ENCODE measurements around the gene ACYP1.
A peak's percentile ranks its signal among the peaks of the same experiment; 100 is the strongest.

Gene ACYP1

GRCh38 chr14:75040959-75041358, 22.9 kb downstream of the ACYP1 start:
- Histone ChIP-seq H3K36me3 (ENCODE audit: control insufficient read depth in 1 of 2, insufficient read depth in 2 of 2, low read length in 2 of 2) (peaks cover 10 to 18% of the 10 kb centered on the region in 2 donors), H3K4me1 (ENCODE audit: control insufficient read depth in 1 of 2, insufficient read depth in 2 of 2, low read length in 2 of 2) (peaks cover 0 to 5% of the 10 kb centered on the region in 2 donors), H3K9me3 (ENCODE audit: control insufficient read depth in 1 of 2, low read length in 2 of 2) (no peaks in the 10 kb centered on the region), H3K27ac (ENCODE audit: low read length) (no peak overlapping the region), H3K27me3 (ENCODE audit: low read depth, low read length) (no peaks in the 10 kb centered on the region), H3K4me3 (ENCODE audit: low read depth in 1 of 2, low read length in 2 of 2) (no peak overlapping the region)

- peaks cover 0 to 5% of the 10 kb centered on the region in 2 donors for H3K4me1 ChIP-seq (ENCODE audit: control insufficient read depth in 1 of 2, insufficient read depth in 2 of 2, low read length in 2 of 2)
- H3K27me3 ChIP-seq (ENCODE audit: low read depth, low read length): no peaks in the 10 kb centered on the region
- H3K9me3 ChIP-seq (ENCODE audit: control insufficient read depth in 1 of 2, low read length in 2 of 2): no peaks in the 10 kb centered on the region
- no peak overlapping the region for H3K4me3 ChIP-seq (ENCODE audit: low read depth in 1 of 2, low read length in 2 of 2)
- peaks cover 10 to 18% of the 10 kb centered on the region in 2 donors for H3K36me3 ChIP-seq (ENCODE audit: control insufficient read depth in 1 of 2, insufficient read depth in 2 of 2, low read length in 2 of 2)
- no peak overlapping the region for H3K27ac ChIP-seq (ENCODE audit: low read length)
Observed at GRCh38 chr14:75040507-75040906, 23.3 kb downstream of the ACYP1 start.

GRCh38 chr14:75032939-75033338, 30.9 kb downstream of the ACYP1 start:
- Histone ChIP-seq H3K4me3 (ENCODE audit: low read depth in 1 of 2, low read length in 2 of 2) (no peak overlapping the region), H3K27ac (ENCODE audit: low read length) (no peak overlapping the region), H3K4me1 (ENCODE audit: control insufficient read depth in 1 of 2, insufficient read depth in 2 of 2, low read length in 2 of 2) (no peaks in the 10 kb centered on the region), H3K36me3 (ENCODE audit: control insufficient read depth in 1 of 2, insufficient read depth in 2 of 2, low read length in 2 of 2) (peaks cover 42 to 43% of the 10 kb centered on the region in 2 donors), H3K27me3 (ENCODE audit: low read depth, low read length) (no peaks in the 10 kb centered on the region), H3K9me3 (ENCODE audit: control insufficient read depth in 1 of 2, low read length in 2 of 2) (no peaks in the 10 kb centered on the region)

GRCh38 chr14:75030147-75030546, 33.7 kb downstream of the ACYP1 start:
- Histone ChIP-seq H3K36me3 (ENCODE audit: control insufficient read depth in 1 of 2, insufficient read depth in 2 of 2, low read length in 2 of 2) (peaks cover 33 to 47% of the 10 kb centered on the region in 2 donors), H3K4me1 (ENCODE audit: control insufficient read depth in 1 of 2, insufficient read depth in 2 of 2, low read length in 2 of 2) (no peaks in the 10 kb centered on the region), H3K27ac (ENCODE audit: low read length) (no peak overlapping the region), H3K27me3 (ENCODE audit: low read depth, low read length) (no peaks in the 10 kb centered on the region), H3K9me3 (ENCODE audit: control insufficient read depth in 1 of 2, low read length in 2 of 2) (no peaks in the 10 kb centered on the region), H3K4me3 (ENCODE audit: low read depth in 1 of 2, low read length in 2 of 2) (no peak overlapping the region)

GRCh38 chr14:75025876-75026275, 37.9 kb downstream of the ACYP1 start:
- Histone ChIP-seq H3K4me1 (ENCODE audit: control insufficient read depth in 1 of 2, insufficient read depth in 2 of 2, low read length in 2 of 2) (no peaks in the 10 kb centered on the region), H3K4me3 (ENCODE audit: low read depth in 1 of 2, low read length in 2 of 2) (no peak overlapping the region), H3K27me3 (ENCODE audit: low read depth, low read length) (no peaks in the 10 kb centered on the region), H3K27ac (ENCODE audit: low read length) (no peak overlapping the region), H3K36me3 (ENCODE audit: control insufficient read depth in 1 of 2, insufficient read depth in 2 of 2, low read length in 2 of 2) (peaks cover 26 to 40% of the 10 kb centered on the region in 2 donors), H3K9me3 (ENCODE audit: control insufficient read depth in 1 of 2, low read length in 2 of 2) (no peaks in the 10 kb centered on the region)

- Histone ChIP-seq H3K9me3 (ENCODE audit: control insufficient read depth in 1 of 2, low read length in 2 of 2) (no peaks in the 10 kb centered on the region), H3K36me3 (ENCODE audit: control insufficient read depth in 1 of 2, insufficient read depth in 2 of 2, low read length in 2 of 2) (peaks cover 23 to 40% of the 10 kb centered on the region in 2 donors), H3K4me1 (ENCODE audit: control insufficient read depth in 1 of 2, insufficient read depth in 2 of 2, low read length in 2 of 2) (no peaks in the 10 kb centered on the region), H3K4me3 (ENCODE audit: low read depth in 1 of 2, low read length in 2 of 2) (no peak overlapping the region), H3K27ac (ENCODE audit: low read length) (peak overlapping the region; percentile 21), H3K27me3 (ENCODE audit: low read depth, low read length) (no peaks in the 10 kb centered on the region)
Observed at GRCh38 chr14:75025082-75025481, 38.7 kb downstream of the ACYP1 start.

GRCh38 chr14:75023108-75023507, 40.7 kb downstream of the ACYP1 start:
- H3K27me3 ChIP-seq (ENCODE audit: low read depth, low read length): no peaks in the 10 kb centered on the region
- peaks cover 32 to 46% of the 10 kb centered on the region in 2 donors for H3K36me3 ChIP-seq (ENCODE audit: control insufficient read depth in 1 of 2, insufficient read depth in 2 of 2, low read length in 2 of 2)
- H3K27ac ChIP-seq (ENCODE audit: low read length): no peak overlapping the region
- H3K4me3 ChIP-seq (ENCODE audit: low read depth in 1 of 2, low read length in 2 of 2): no peak overlapping the region
- H3K4me1 ChIP-seq (ENCODE audit: control insufficient read depth in 1 of 2, insufficient read depth in 2 of 2, low read length in 2 of 2): no peaks in the 10 kb centered on the region
- H3K9me3 ChIP-seq (ENCODE audit: control insufficient read depth in 1 of 2, low read length in 2 of 2): no peaks in the 10 kb centered on the region

GRCh38 chr14:75022655-75023054, 41.2 kb downstream of the ACYP1 start:
- H3K27ac ChIP-seq (ENCODE audit: low read length): no peak overlapping the region

GRCh38 chr14:75018694-75019093, 45.1 kb downstream of the ACYP1 start:
- H3K4me1 ChIP-seq (ENCODE audit: control insufficient read depth in 1 of 2, insufficient read depth in 2 of 2, low read length in 2 of 2): no peaks in the 10 kb centered on the region
- peaks cover 48 to 61% of the 10 kb centered on the region in 2 donors for H3K36me3 ChIP-seq (ENCODE audit: control insufficient read depth in 1 of 2, insufficient read depth in 2 of 2, low read length in 2 of 2)
- no peaks in the 10 kb centered on the region for H3K9me3 ChIP-seq (ENCODE audit: control insufficient read depth in 1 of 2, low read length in 2 of 2)
- no peak overlapping the region for H3K4me3 ChIP-seq (ENCODE audit: low read depth in 1 of 2, low read length in 2 of 2)
- no peaks in the 10 kb centered on the region for H3K27me3 ChIP-seq (ENCODE audit: low read depth, low read length)
- H3K27ac ChIP-seq (ENCODE audit: low read length): no peak overlapping the region

More at GRCh38 chr14:75022655-75023054, 41.2 kb downstream of the ACYP1 start:
- peaks cover 34 to 50% of the 10 kb centered on the region in 2 donors for H3K36me3 ChIP-seq (ENCODE audit: control insufficient read depth in 1 of 2, insufficient read depth in 2 of 2, low read length in 2 of 2)
- no peak overlapping the region for H3K4me3 ChIP-seq (ENCODE audit: low read depth in 1 of 2, low read length in 2 of 2)
- H3K4me1 ChIP-seq (ENCODE audit: control insufficient read depth in 1 of 2, insufficient read depth in 2 of 2, low read length in 2 of 2): no peaks in the 10 kb centered on the region
- no peaks in the 10 kb centered on the region for H3K9me3 ChIP-seq (ENCODE audit: control insufficient read depth in 1 of 2, low read length in 2 of 2)
- H3K27me3 ChIP-seq (ENCODE audit: low read depth, low read length): no peaks in the 10 kb centered on the region

GRCh38 chr14:75016815-75017214, 47.0 kb downstream of the ACYP1 start:
- H3K36me3 ChIP-seq (ENCODE audit: control insufficient read depth in 1 of 2, insufficient read depth in 2 of 2, low read length in 2 of 2): peaks cover 42 to 59% of the 10 kb centered on the region in 2 donors
- H3K27ac ChIP-seq (ENCODE audit: low read length): no peak overlapping the region
- H3K4me3 ChIP-seq (ENCODE audit: low read depth in 1 of 2, low read length in 2 of 2): no peak overlapping the region
- no peaks in the 10 kb centered on the region for H3K9me3 ChIP-seq (ENCODE audit: control insufficient read depth in 1 of 2, low read length in 2 of 2)
- peaks cover 0 to 4% of the 10 kb centered on the region in 2 donors for H3K4me1 ChIP-seq (ENCODE audit: control insufficient read depth in 1 of 2, insufficient read depth in 2 of 2, low read length in 2 of 2)
- no peaks in the 10 kb centered on the region for H3K27me3 ChIP-seq (ENCODE audit: low read depth, low read length)

- Histone ChIP-seq H3K4me1 (ENCODE audit: control insufficient read depth in 1 of 2, insufficient read depth in 2 of 2, low read length in 2 of 2) (peaks cover 0 to 11% of the 10 kb centered on the region in 2 donors), H3K9me3 (ENCODE audit: control insufficient read depth in 1 of 2, low read length in 2 of 2) (no peaks in the 10 kb centered on the region), H3K27ac (ENCODE audit: low read length) (no peak overlapping the region), H3K27me3 (ENCODE audit: low read depth, low read length) (no peaks in the 10 kb centered on the region), H3K4me3 (ENCODE audit: low read depth in 1 of 2, low read length in 2 of 2) (no peak overlapping the region), H3K36me3 (ENCODE audit: control insufficient read depth in 1 of 2, insufficient read depth in 2 of 2, low read length in 2 of 2) (peaks cover 42 to 56% of the 10 kb centered on the region in 2 donors)
Observed at GRCh38 chr14:75015496-75015895, 48.3 kb downstream of the ACYP1 start.

GRCh38 chr14:75013290-75013689, 50.5 kb downstream of the ACYP1 start:
- H3K36me3 ChIP-seq (ENCODE audit: control insufficient read depth in 1 of 2, insufficient read depth in 2 of 2, low read length in 2 of 2): peaks cover 45 to 64% of the 10 kb centered on the region in 2 donors
- no peak overlapping the region for H3K27ac ChIP-seq (ENCODE audit: low read length)

More at GRCh38 chr14:75013290-75013689, 50.5 kb downstream of the ACYP1 start:
- no peak overlapping the region for H3K4me3 ChIP-seq (ENCODE audit: low read depth in 1 of 2, low read length in 2 of 2)
- H3K27me3 ChIP-seq (ENCODE audit: low read depth, low read length): no peaks in the 10 kb centered on the region
- no peaks in the 10 kb centered on the region for H3K9me3 ChIP-seq (ENCODE audit: control insufficient read depth in 1 of 2, low read length in 2 of 2)
- peaks cover 0 to 11% of the 10 kb centered on the region in 2 donors for H3K4me1 ChIP-seq (ENCODE audit: control insufficient read depth in 1 of 2, insufficient read depth in 2 of 2, low read length in 2 of 2)

Data from muscle layer of duodenum (tissue), 2 donors.